ENCODE data around the gene SF3A1.

SF3A1 gene

DNA sequence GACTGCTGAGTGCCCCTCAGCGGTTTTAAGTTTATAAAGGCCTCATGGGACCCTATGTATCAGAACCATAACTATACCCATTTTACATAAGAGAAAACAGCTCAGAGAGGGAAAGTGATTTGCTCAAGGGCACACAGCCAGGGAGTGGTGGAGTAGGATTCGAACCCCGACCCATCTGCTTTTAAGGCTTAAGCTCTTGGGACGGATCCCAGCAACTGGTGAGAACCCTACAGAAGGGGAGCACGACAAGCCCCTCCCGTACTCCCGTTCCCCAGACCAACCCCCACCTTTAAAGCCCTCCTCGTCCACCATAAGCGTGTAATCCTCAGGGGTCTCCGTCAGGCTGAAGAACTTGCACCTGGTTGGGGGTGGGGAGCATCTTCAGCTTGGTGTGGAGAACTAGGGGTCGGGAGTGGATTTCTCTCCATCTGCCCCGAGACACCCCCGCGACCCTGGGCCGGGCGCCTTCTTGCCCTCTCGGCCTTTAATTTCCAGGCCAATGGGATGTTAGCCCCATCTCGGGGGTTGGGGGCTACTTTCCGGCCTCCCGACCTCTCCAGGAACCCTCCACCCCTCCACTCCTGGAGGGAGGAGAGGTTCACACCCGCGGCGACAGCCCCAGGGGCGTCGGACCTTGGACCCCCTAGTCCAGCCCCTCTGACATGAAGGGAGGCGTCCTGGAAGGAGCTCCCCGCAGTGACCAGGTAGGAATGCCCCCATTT, 68.1 kb downstream of the SF3A1 start:
- Mint-ChIP-seq H3K27me3 (no peaks in the 10 kb centered on the region), H3K36me3 (ENCODE audit: low read depth) (peaks cover 7% of the 10 kb centered on the region), H3K27ac (peak overlapping the region; percentile 28), H3K4me3 (peak overlapping the region; percentile 76), H3K4me1 (ENCODE audit: low read depth) (peaks cover 13% of the 10 kb centered on the region), H3K9me3 (no peaks in the 10 kb centered on the region)

- Mint-ChIP-seq H3K4me1 (ENCODE audit: low read depth) (peaks cover 17% of the 10 kb centered on the region), H3K9me3 (no peaks in the 10 kb centered on the region), H3K27ac (peak overlapping the region; percentile 28), H3K4me3 (peak overlapping the region; percentile 76), H3K36me3 (ENCODE audit: low read depth) (no peaks in the 10 kb centered on the region), H3K27me3 (no peaks in the 10 kb centered on the region)
These were observed 68.9 kb downstream of the SF3A1 start for GRCh38 chr22:30287648-30288418.

- H3K27me3 Mint-ChIP-seq = no peaks in the 10 kb centered on the region
- no peak overlapping the region for H3K27ac Mint-ChIP-seq
- H3K4me3 Mint-ChIP-seq = no peak overlapping the region
- no peaks in the 10 kb centered on the region for H3K36me3 Mint-ChIP-seq (ENCODE audit: low read depth)
- no peaks in the 10 kb centered on the region for H3K9me3 Mint-ChIP-seq
- H3K4me1 Mint-ChIP-seq (ENCODE audit: low read depth) = peaks cover 17% of the 10 kb centered on the region
These were observed 69.7 kb downstream of the SF3A1 start for GRCh38 chr22:30286813-30287647.

- Mint-ChIP-seq H3K27ac (no peak overlapping the region), H3K36me3 (ENCODE audit: low read depth) (no peaks in the 10 kb centered on the region), H3K4me3 (no peak overlapping the region), H3K4me1 (ENCODE audit: low read depth) (peaks cover 17% of the 10 kb centered on the region), H3K9me3 (no peaks in the 10 kb centered on the region), H3K27me3 (no peaks in the 10 kb centered on the region)
These were observed 70.4 kb downstream of the SF3A1 start for GRCh38 chr22:30286331-30286730.

- Mint-ChIP-seq H3K9me3 (no peaks in the 10 kb centered on the region), H3K4me1 (ENCODE audit: low read depth) (peaks cover 17% of the 10 kb centered on the region), H3K4me3 (no peak overlapping the region)
These were observed 70.9 kb downstream of the SF3A1 start for GRCh38 chr22:30285846-30286200.

GRCh38 chr22:30285176-30285845, 71.4 kb downstream of the SF3A1 start:
- peaks cover 17% of the 10 kb centered on the region for H3K4me1 Mint-ChIP-seq (ENCODE audit: low read depth)
- H3K9me3 Mint-ChIP-seq = no peaks in the 10 kb centered on the region
- no peak overlapping the region for H3K27ac Mint-ChIP-seq
- no peaks in the 10 kb centered on the region for H3K27me3 Mint-ChIP-seq
- H3K36me3 Mint-ChIP-seq (ENCODE audit: low read depth) = no peaks in the 10 kb centered on the region
- H3K4me3 Mint-ChIP-seq = no peak overlapping the region

More at GRCh38 chr22:30285846-30286200, 70.9 kb downstream of the SF3A1 start:
- H3K27me3 Mint-ChIP-seq = no peaks in the 10 kb centered on the region
- H3K27ac Mint-ChIP-seq = no peak overlapping the region
- H3K36me3 Mint-ChIP-seq (ENCODE audit: low read depth) = no peaks in the 10 kb centered on the region

GRCh38 chr22:30284666-30285065, 72.0 kb downstream of the SF3A1 start:
- peaks cover 12% of the 10 kb centered on the region for H3K4me1 Mint-ChIP-seq (ENCODE audit: low read depth)
- no peaks in the 10 kb centered on the region for H3K27me3 Mint-ChIP-seq
- H3K4me3 Mint-ChIP-seq = no peak overlapping the region
- H3K36me3 Mint-ChIP-seq (ENCODE audit: low read depth) = no peaks in the 10 kb centered on the region
- H3K27ac Mint-ChIP-seq = no peak overlapping the region
- no peaks in the 10 kb centered on the region for H3K9me3 Mint-ChIP-seq

DNA sequence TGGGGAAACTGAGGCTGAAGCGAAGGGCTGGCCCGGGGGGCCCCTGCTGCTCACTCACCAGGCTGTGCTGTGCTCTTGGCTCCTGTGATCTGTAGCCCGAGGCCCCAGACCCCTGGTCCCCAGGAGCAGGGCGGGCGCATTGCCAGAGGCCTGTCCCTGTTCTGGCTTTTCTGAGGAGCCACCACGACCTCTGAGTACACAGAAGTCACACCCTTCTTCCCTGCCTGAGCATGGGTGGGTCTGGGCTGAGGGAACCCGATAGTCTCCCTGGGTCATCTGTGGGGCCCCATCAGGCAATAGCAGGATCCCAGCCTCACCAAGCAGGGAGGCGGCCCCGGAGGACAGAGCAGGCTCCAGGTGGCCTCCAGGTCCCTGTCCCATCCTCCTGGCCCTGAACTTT, 72.5 kb downstream of the SF3A1 start:
- Mint-ChIP-seq H3K9me3 (no peaks in the 10 kb centered on the region), H3K4me3 (no peak overlapping the region), H3K4me1 (ENCODE audit: low read depth) (peaks cover 12% of the 10 kb centered on the region), H3K27me3 (no peaks in the 10 kb centered on the region), H3K27ac (no peak overlapping the region), H3K36me3 (ENCODE audit: low read depth) (no peaks in the 10 kb centered on the region)

- Mint-ChIP-seq H3K4me3 (no peak overlapping the region), H3K9me3 (no peaks in the 10 kb centered on the region), H3K27ac (no peak overlapping the region), H3K4me1 (ENCODE audit: low read depth) (peaks cover 15% of the 10 kb centered on the region), H3K27me3 (peaks cover 3% of the 10 kb centered on the region), H3K36me3 (ENCODE audit: low read depth) (no peaks in the 10 kb centered on the region)
These were observed 73.4 kb downstream of the SF3A1 start for GRCh38 chr22:30283342-30283741.

- Mint-ChIP-seq H3K27me3 (peaks cover 3% of the 10 kb centered on the region), H3K36me3 (ENCODE audit: low read depth) (no peaks in the 10 kb centered on the region), H3K4me3 (no peak overlapping the region), H3K4me1 (ENCODE audit: low read depth) (peaks cover 15% of the 10 kb centered on the region), H3K27ac (no peak overlapping the region), H3K9me3 (no peaks in the 10 kb centered on the region)
These were observed 74.1 kb downstream of the SF3A1 start for GRCh38 chr22:30282616-30283046.
